GM19193 (cell line): ENCODE data around the gene SLC19A1.

Experiments
- POLR2A ChIP-seq: IDR thresholded peaks from 4 replicates; pipeline ENCODE4 v1.6.1; 2011; ENCODE audit not compliant: insufficient read depth, insufficient read length; ENCODE audit errors: extremely low read depth

Gene SLC19A1

GRCh38 chr21:45454926-45455673, 87.1 kb downstream of the SLC19A1 start:
- TF ChIP-seq POLR2A: no peak

- no peak for TF ChIP-seq POLR2A
These were observed 87.9 kb downstream of the SLC19A1 start for GRCh38 chr21:45454060-45454925.

DNA sequence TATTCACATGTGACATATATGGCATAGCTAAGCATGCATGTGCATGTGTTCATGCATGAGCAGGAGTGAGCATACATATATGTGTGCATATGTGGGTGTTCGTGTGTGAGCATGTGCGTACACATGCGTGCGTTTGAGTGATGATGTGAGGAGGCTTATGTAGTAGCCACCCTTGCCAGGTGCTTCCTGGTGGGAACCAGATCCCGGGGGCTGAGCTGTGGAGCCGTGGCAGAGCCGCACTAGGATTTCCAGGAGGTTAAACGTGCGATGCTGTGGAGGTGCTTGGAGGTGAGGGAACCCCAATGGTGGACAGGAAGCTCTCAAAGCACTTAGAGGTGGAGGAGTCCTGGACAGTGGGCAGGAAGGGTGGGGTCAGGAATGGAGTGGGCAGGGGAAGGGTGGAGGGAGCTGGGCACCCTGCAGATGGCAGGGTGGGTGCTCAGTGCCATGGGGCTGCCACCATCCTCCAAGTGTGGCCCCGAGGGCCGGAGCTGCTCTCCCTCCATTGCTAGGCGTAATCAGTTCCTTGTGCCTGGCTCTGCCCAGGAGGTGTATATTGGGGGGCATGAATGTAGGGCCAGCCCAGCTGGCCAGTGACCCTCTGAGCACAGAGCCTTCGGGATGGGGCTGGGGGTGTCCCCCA, 88.8 kb downstream of the SLC19A1 start:
- TF ChIP-seq POLR2A: no peak

- TF ChIP-seq POLR2A: no peak
These were observed 89.4 kb downstream of the SLC19A1 start for GRCh38 chr21:45452696-45453307.

- no peak for TF ChIP-seq POLR2A
These were observed 90.5 kb downstream of the SLC19A1 start for GRCh38 chr21:45451771-45452182.

DNA sequence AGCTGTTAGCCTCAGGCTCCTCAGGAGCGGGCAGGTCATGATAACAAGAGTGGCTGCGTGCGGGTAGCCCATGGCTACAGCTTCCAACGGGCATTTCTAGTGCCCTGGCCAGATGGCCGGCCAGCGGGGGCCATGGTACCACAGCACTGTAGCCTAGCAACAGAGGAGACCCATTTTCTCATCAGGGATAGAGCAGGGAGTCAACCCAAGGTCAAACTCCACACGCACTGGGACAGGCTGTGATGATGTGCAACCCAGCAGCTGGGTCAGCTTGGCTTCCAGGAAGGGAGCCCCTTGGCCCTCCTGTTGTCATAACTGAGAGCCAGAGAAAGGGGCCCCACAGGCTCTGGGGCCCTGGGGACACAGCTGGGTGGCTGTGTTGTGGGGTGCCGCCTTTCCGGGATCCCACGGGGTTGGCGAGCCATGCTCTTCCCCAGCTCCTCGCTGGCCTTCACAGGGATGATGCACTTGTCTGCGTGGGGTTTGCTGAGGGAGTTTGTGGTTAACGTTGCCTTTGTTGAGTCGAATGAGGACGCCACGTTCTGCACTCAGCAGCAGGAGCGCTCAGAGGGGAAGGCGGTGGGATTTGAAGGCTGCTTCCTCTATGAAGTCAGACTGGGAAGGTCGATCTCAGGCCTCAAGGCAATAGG, 91.0 kb downstream of the SLC19A1 start:
- TF ChIP-seq POLR2A: no peak

DNA sequence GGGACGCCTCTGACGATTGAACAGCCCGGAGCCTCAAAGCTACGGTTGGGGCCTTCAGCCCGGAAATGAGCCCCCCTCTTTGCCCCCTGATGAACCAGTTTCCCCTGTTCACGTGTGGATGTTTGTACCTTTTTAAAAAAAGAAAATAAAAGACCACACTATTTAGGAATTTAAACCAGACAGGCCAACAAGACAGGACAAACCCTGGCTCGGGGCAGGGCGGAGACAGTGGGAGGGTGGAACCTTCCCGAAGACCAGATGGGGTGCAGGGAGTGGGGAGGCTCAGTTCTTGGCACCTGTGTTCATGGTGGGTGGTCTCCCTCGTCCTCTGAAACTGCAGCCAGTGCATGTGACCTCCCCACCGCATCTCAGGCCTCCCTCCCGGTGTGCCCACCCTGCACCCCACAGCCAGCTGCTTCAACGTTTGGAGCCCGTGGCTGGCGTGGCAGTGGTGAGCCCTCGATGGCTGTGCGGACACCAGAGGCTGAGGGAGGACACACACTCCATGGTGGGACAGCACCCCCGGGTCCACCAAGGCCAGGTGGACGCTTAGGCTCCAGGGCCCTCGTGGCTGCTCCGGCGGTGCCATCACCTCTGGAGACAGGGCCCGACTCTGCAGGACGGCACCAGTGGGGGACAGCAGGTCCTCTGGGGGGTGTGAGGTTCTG, 91.7 kb downstream of the SLC19A1 start:
- no peak for TF ChIP-seq POLR2A

- TF ChIP-seq POLR2A: no peak
These were observed 92.4 kb downstream of the SLC19A1 start for GRCh38 chr21:45449658-45450422.

DNA sequence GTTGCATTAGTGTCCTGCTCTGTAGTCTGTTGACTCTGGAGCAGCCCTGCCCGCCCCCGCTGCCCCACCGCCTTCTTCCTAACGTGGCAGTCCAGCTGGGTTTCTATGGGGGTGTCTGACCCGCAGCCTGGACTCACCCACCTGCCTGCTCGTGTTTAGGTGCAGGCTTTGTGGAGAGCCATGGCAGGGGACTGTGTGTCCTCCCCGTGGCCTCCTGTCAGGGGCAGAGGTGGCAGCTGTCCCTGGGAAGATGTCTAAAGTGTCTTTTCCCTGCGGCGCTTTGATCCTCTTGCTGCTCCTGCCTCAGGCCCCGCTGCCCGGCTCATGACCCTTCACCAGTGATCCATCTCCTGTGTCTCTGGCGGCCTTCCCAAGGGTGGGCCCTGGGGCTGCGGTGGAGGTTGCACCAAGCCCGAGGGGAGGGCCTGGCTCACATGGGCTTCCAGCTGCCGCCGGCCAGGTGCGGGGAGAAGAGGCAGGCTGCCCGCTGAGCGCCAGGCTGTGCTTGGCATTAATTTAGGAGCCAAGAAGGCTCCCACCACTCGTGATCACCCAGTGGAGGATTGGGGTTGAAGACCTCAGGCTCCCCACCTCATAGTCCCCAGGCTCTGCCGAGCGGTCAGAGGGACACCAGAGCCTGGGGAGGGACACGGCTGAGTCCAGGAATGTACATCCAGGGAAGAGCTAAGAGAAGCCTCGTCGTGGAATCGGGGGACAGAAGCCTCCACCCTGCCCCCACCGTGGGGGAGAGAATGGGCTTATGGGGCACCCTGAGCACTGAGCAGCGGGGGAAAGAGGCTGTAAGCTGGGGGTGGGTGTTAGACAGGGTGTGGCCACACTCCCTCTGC, 93.2 kb downstream of the SLC19A1 start:
- no peak for TF ChIP-seq POLR2A

DNA sequence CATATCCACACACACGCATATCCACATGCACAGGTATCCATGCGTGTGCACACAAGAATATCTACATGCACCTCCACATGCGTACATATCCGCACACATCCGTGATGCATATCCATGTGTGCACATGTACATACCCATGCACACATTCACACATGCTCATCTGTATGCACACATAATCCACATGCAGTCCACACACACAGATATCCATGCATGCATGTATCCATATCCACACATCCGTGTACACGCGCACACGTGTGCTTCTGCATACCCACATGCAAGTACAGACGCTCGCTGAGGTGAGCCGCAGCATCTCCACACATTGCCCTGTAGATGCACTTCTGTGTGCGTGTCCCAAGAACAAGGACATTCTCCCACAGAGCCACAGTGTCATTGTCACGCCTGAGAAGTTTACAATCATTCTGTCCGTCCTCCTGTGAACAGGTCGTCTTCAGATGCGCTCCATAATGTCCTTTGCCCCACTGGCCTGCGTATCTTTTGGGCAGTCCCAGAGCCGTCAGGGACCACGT, 93.9 kb downstream of the SLC19A1 start:
- no peak for TF ChIP-seq POLR2A
